Cortex of kidney (tissue), 1 donor: Measurements from ENCODE around the gene ZCCHC9.
"Not testable (repeated sequence)": the region's sequence is repeated elsewhere in the genome, so short reads cannot be mapped to it uniquely, and the experiment has no call there.

ENCODE experiments used
- DNase-seq: peaks from one replicate; lab custom pipeline; 2025; lab: John Stamatoyannopoulos, UW

ZCCHC9 gene

DNA sequence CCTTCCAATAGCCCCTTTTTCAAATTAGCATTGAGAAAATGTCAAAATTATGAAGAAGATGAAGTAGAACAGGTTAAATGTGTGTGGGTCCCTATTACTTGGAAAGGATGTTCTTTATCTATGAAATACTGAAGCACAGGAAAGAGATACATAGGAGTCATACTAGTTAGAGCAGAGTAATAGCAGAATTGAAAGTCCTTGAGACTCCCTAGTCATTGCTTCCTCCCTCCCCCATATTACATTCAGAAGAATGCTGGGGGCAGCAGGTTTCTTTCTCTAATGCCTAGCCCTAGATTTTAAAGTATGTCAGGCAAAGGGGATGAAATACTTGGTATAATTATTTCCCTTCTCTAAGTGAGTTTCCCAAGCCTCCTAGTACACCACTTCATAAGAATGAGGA, 4.4 kb downstream of the ZCCHC9 start:
- no peak for DNase-seq

DNA sequence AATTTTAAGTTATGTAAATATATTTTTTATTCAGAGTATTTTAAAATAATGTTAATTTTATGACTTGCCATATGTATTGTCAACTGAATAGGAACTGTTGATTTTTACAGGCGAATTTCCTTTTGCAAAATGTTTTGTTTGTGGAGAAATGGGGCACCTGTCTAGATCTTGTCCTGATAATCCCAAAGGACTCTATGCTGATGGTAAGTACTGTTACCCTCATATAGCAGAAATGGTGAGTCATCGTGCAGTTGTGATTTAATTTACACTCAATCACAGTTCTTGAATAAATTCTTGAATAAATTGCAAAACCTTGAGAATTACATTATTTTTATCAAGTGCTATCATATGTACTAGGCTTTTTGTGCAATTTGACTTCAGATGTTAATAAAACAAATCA, 7.4 kb downstream of the ZCCHC9 start:
- no peak for DNase-seq

DNA sequence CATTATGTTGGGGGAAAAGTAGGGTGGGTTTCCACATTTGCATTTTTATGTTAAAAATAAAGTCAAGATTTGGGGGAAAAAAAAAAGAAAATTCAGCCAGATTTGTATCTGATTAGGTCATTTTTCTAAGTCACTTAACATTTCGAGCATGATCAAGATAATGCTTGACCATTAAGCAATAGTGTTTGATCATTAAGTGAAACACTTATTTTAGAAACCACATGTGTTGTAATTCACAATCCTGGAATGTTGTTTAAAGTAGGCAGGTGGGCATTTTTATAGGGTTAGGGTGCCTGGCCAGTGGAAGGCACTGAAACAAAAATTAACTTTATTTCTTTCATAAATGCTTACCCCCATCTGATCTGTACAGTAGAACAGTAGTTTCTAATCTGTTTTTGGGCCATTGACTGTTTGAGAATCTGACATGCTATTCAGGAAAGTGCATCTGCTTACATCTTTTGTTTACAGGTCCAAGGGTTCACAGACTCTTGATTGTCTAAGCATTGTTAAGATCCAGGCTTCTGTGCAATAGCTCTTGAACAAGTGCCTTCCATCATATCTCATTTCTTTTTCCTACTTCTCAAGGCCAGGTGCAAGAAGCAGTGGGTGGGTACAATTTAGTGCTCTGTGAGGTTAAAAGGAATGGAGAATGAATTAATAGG, 9.1 kb downstream of the ZCCHC9 start:
- DNase-seq: no peak

DNA sequence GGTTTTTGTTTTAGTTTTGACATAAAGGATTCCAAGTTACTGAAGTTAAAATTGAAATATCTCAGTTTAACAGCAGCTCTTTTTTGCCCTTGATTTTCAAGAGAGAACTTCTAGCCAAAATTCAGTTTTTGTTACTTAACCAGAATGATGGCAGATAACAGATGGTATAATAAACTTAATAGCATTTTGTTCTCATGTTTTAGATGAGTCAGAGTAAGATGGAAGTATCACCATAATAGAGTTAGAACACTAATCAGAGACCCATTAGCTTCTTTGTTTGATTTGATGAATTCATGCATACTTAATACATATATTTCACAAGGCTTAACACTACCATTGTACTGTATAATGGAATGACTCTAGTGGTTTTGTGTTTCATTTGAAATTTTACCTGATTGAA, 11.9 kb downstream of the ZCCHC9 start:
- no peak for DNase-seq

GRCh38 chr5:81313686-81314085, 12.3 kb downstream of the ZCCHC9 start:
- DNase-seq: no peak

- no peak for DNase-seq
Measured at GRCh38 chr5:81314581-81314980, 13.2 kb downstream of the ZCCHC9 start.

- no peak for DNase-seq
Measured at GRCh38 chr5:81315336-81315735, 13.9 kb downstream of the ZCCHC9 start.

DNA sequence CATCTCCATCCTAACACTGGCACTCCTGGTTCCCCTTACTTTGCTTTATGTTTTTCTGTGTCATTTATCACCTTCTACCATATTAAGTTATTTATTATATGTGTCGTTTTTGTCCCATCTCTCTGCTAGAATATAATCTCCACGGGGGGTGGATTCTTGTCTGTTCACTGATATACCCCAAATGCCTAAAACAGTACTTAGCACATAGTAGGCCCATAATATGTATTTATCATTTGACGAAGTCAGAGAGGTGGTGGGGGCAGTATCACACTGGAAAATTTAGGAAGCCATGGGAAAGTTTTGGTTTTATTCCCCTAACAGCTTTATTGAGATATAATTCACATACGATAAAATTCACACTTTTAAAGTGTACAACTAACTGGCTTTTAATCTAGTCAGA, 14.4 kb downstream of the ZCCHC9 start:
- no peak for DNase-seq

- DNase-seq: no peak
Measured at GRCh38 chr5:81316571-81316970, 15.2 kb downstream of the ZCCHC9 start.

DNA sequence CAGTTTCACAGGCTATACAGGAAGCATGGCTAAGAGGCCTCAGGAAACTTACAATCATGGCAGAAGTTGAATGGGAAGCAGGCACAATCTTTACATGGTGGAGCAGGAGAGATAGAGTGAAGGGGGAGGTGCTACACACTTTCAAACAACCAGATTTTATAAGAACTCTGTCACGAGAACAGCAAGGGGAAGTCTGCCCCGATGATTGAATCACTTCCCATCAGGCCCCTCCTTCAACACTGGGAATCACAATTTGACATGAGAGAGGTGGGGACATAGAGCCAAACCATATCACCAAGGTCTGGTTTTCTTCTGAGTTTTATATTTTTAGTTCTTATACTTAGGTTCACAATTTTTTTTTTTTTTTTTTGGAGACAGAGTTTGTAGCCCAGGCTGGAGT, 16.1 kb downstream of the ZCCHC9 start:
- DNase-seq: no peak

DNA sequence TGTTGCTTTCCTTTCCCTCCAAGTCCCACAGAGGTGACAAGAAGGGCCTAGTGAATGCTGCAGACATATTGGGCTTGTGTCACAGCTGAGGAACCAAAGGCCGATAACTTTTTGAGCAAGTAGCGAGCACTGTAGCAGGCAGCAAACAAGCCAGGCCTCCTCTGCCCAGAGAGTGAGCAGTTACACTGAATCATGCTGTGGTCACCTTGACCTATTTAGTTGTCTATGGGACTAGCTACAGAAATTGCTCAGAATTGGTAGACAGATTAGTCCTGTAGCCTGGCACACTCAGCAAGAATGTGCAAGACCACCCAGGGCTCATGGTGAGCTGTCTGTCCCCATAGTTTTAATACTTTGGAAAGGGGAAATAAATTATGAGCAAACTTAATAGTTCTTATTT, 25.2 kb downstream of the ZCCHC9 start:
- DNase-seq: no peak

- no peak for DNase-seq
Measured at GRCh38 chr5:81334304-81335061, 33.1 kb downstream of the ZCCHC9 start.

DNA sequence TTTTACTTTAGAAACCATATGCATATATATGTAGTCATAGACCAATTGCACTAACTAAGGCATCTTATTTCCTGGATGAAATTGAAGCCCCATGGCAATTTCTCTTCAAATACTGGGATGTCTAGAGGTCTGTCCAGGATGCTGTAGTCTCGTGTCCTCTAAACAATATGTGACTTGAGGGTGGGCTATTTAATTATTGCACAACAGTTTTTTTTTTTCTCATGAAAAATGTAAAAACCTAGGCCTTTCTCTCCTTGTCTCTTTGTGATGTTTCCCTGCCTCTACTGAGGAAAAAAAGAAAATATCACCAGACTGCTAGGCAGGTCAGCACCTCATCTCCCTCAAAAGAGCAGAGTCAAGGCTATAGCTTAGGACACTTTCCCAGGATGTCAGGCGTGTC, 34.6 kb downstream of the ZCCHC9 start:
- DNase-seq: no peak

- DNase-seq: no peak
Measured at GRCh38 chr5:81336556-81336955, 35.2 kb downstream of the ZCCHC9 start.

DNA sequence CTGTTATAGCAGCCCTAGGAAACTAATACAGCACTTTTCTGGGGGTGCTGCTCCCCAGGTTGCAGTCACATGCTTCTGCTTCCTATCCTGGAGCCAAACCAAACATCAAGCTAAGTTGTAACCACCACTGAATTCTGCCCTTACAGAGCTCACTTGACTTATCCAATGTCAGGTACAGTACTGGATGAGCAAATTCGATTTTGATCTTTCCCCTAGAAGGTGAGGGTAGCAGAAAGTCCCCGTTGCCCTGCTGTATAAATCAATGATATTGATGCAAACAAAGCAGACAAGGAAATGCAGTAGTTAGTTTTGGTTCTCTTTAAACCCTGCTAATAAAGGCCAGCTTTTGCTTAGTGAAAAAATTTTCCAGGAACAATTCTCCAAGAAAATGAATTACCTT, 36.4 kb downstream of the ZCCHC9 start:
- DNase-seq: no peak

DNA sequence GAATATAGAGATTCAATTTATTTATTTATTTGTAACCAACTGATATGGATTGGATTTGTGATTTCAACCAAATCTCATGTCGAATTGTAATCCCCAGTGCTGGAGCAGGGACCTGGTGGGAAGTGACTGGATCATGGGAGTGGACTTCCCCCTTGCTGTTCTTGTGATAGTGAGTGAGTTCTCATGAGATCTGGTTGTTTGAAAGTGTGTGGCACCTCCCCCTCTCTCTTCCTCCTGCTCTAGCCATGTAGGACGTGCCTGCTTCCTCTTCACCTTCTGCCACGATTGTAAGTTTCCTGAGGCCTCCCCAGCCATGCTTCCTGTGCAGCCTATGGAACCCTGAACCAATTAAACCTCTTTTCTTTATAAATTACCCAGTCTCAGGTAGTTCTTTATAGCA, 36.8 kb downstream of the ZCCHC9 start:
- not testable (repeated sequence) for DNase-seq

DNA sequence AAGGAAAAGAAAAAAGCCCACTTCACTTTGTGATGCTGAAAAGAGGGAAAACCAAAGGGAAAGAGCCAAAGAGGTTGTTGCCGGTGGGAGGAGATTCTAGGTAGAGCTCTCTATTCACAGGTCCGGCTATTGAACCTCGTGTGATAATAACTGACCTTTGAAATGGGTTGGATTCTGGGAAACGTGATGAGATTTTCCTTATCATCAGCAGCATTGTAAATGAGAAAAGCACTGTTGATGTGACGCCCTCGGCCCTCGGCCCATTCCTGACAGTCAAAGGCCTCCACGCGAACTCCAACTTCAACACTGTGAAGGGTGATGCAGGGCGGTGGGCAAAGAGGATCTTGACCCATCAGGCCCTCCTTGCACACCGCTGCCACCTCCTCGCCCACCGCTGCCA, 43.3 kb downstream of the ZCCHC9 start:
- DNase-seq: no peak

DNA sequence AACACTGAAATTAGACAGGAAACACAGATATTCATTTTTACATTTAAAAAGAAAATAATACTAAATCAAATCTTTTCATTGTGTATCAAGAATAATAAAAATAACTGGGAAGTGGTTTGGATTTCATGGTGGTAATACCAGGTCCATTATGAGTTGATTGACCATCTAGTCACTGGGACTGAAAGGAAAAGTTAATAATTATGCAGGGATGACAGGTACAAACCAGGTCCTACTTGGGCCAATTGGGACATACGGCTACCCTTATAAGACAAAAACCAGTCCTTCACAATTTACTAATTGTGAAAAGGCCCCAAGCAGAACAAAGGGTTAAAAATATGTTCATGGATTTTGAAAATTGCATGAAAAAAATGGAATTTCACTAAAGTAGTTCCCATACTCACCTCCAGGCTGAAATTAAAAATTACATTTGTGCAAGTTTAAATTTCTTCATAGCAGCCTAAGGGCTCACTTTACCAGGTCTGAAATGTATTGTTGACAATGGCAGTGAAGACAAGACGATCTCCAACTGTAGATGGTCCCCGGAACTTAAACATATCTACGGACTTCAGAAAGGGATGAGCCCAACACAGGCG, 44.1 kb downstream of the ZCCHC9 start:
- DNase-seq: no peak

- DNase-seq: no peak
Measured at GRCh38 chr5:81349161-81349560, 47.8 kb downstream of the ZCCHC9 start.

DNA sequence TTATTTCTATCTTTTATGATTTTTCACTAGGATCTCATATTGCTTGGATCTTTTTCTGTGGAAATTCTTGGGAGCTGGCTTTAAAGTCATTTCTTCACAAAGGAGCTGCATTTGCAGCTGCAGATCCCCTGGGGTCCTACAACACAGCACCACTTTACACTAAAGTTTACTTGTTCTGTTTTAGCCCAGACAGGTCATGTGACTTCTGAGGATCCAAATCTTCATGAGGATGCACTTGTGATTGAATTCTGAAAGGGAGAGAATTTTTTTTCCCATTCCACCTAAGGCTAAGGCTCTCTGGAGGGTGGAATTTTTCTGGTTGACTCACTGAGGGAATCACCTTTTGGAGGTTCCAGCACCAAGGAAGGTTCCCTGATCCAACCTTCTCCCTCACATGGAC, 49.1 kb downstream of the ZCCHC9 start:
- DNase-seq: no peak

DNA sequence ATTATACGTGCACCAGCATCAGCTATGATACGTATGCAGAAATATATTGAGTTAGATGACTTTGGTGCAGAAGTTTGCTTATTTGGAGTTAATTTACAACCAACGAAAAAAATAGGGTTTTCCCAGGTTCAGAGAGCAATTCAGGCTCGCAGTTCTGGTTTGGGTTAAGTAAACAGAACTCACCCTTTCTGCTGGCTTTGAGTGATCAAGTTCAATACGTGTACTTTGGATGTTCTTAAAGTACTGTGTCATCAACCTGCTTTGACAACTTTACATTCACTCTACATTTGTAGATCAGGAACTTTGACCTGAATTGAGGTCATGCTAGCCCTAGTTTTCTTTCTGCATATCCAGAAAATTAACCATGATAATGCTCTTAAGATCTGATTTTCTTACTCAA, 51.8 kb downstream of the ZCCHC9 start:
- DNase-seq: no peak

GRCh38 chr5:81354093-81354492, 52.7 kb downstream of the ZCCHC9 start:
- no peak for DNase-seq
